CD4-positive, alpha-beta T cell treated with Interleukin-15 for 1 hour (primary cell): ENCODE measurements around the gene TNKS1BP1.

ENCODE experiments used
- DNase-seq: peaks from one replicate; pipeline ENCODE4 v3.0.0-alpha.2; 2020

TNKS1BP1 gene

DNA sequence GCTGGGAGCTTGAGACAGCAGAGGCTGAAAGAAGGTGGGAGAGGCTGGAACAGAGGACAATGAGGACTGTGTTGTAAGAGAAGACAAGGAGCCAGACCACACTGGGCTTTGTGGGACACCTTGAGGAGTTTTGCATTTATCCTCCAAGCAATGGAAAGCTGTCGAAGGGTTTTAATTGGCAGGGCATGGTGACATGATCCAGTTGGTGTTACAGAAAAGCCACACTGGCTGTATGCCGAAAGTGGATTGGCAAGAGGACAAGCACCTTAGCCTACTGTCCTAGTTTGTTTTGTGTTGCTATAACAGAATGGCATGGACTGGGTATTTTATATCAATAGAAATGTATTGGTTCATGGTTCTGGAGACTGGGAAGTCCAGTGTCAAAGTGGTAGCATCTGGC, 73.7 kb downstream of the TNKS1BP1 start:
- DNase-seq = no peak
